Activated CD4-positive, alpha-beta memory T cell treated with anti-CD3 and anti-CD28 coated beads, Interleukin-2, amount 10 ng/mL, durations not matched to agents 7 days and 5 days (primary cell): ENCODE data around the gene ADAMTS7. TPM values are rescaled to one million over a fixed set of nuclear protein-coding genes. Genes with fewer than 3 reads are reported as not detected.
"Not testable (repeated sequence)": the region's sequence is repeated elsewhere in the genome, so short reads cannot be mapped to it uniquely, and the experiment has no call there.

ENCODE experiments used
- CTCF ChIA-PET: fragments of 350-600 bp; sonication (Branson Sonifier 250); formaldehyde crosslinking; loops from one replicate; lab custom pipeline; 2021; ENCODE audit warnings: antibody characterized with exemption, inconsistent platforms; lab: Charles Lee
- POLR2A ChIA-PET: fragments of 350-600 bp; sonication (Branson Sonifier 250); formaldehyde crosslinking; loops from one replicate; lab custom pipeline; 2021; ENCODE audit warnings: antibody characterized with exemption; lab: Charles Lee
- DNase-seq: peaks from one replicate; pipeline ENCODE4 v3.0.0-alpha.2; 2020
- H3K27ac Mint-ChIP-seq: one replicate; pipeline ENCODE4 v1.8.0; 2021; ENCODE audit warnings: mild to moderate bottlenecking, mixed read lengths
- H3K27me3 Mint-ChIP-seq: one replicate; pipeline ENCODE4 v1.8.0; 2021; ENCODE audit warnings: mixed read lengths
- H3K36me3 Mint-ChIP-seq: one replicate; pipeline ENCODE4 v1.8.0; 2021; ENCODE audit warnings: low read depth, mixed read lengths
- H3K4me1 Mint-ChIP-seq: one replicate; pipeline ENCODE4 v1.8.0; 2021; ENCODE audit warnings: mixed read lengths
- H3K4me3 Mint-ChIP-seq: one replicate; pipeline ENCODE4 v1.8.0; 2021; ENCODE audit warnings: mild to moderate bottlenecking, mixed read lengths
- H3K9me3 Mint-ChIP-seq: one replicate; pipeline ENCODE4 v1.8.0; 2021; ENCODE audit warnings: mixed read lengths
- total RNA-seq, 2 experiments: library from RNA; stranded (reverse); gene quantifications; one replicate each; pipeline ENCODE4 v1.2.3, GENCODE V29; 2021

ADAMTS7 gene
- total RNA-seq, 2 experiments from 2014 or later: 0.35 to 0.43 TPM

GRCh38 chr15:78755900-78756591, 55.2 kb downstream of the ADAMTS7 start:
- POLR2A ChIA-PET, H3K27me3 Mint-ChIP-seq, H3K36me3 Mint-ChIP-seq, H3K4me3 Mint-ChIP-seq, CTCF ChIA-PET, H3K9me3 Mint-ChIP-seq, H3K27ac Mint-ChIP-seq: not testable (repeated sequence)
- H3K4me1 Mint-ChIP-seq: peaks cover 13% of the 10 kb centered on the region
- peak; percentile 59 for DNase-seq

- CTCF ChIA-PET: interaction anchor here (1.1 kb wide), 1 partner anchor 116 kb away, joined by 3 read pairs; no protein-coding TSS in a partner anchor
- H3K4me1 Mint-ChIP-seq: peaks cover 14% of the 10 kb centered on the region
- DNase-seq, H3K9me3 Mint-ChIP-seq, POLR2A ChIA-PET, H3K27ac Mint-ChIP-seq, H3K36me3 Mint-ChIP-seq, H3K27me3 Mint-ChIP-seq, H3K4me3 Mint-ChIP-seq: not testable (repeated sequence)
These were observed 56.5 kb downstream of the ADAMTS7 start for GRCh38 chr15:78754637-78755280.

GRCh38 chr15:78753751-78754535, 57.3 kb downstream of the ADAMTS7 start:
- POLR2A ChIA-PET, DNase-seq, H3K27me3 Mint-ChIP-seq, H3K27ac Mint-ChIP-seq, H3K9me3 Mint-ChIP-seq, H3K36me3 Mint-ChIP-seq, H3K4me3 Mint-ChIP-seq: not testable (repeated sequence)
- H3K4me1 Mint-ChIP-seq: peaks cover 14% of the 10 kb centered on the region
- CTCF ChIA-PET: interaction anchor here (1.1 kb wide), 1 partner anchor 115 kb away, joined by 3 read pairs; no protein-coding TSS in a partner anchor

- H3K4me3 Mint-ChIP-seq, H3K27me3 Mint-ChIP-seq, H3K9me3 Mint-ChIP-seq, DNase-seq, H3K27ac Mint-ChIP-seq, POLR2A ChIA-PET, H3K36me3 Mint-ChIP-seq, CTCF ChIA-PET: not testable (repeated sequence)
- peaks cover 14% of the 10 kb centered on the region for H3K4me1 Mint-ChIP-seq
These were observed 58.0 kb downstream of the ADAMTS7 start for GRCh38 chr15:78753359-78753659.

GRCh38 chr15:78752492-78753358, 58.5 kb downstream of the ADAMTS7 start:
- H3K27me3 Mint-ChIP-seq: no peaks in the 10 kb centered on the region
- no peak for DNase-seq
- H3K9me3 Mint-ChIP-seq: no peaks in the 10 kb centered on the region
- H3K4me3 Mint-ChIP-seq: no peak overlapping the region
- H3K27ac Mint-ChIP-seq: no peak overlapping the region
- ChIA-PET CTCF (interaction anchor here (0.6 to 1.7 kb wide), 3 partner anchors 7 to 131 kb away, joined by 3 to 19 read pairs (median 4); no protein-coding TSS in a partner anchor), POLR2A (no interaction called here)
- H3K4me1 Mint-ChIP-seq: peaks cover 14% of the 10 kb centered on the region
- no peaks in the 10 kb centered on the region for H3K36me3 Mint-ChIP-seq

GRCh38 chr15:78751602-78751979, 59.7 kb downstream of the ADAMTS7 start:
- no peak overlapping the region for H3K4me3 Mint-ChIP-seq
- CTCF ChIA-PET: interaction anchor here (1.0 to 2.3 kb wide), 11 partner anchors 8 to 444 kb away, joined by 3 to 19 read pairs (median 3); no protein-coding TSS in a partner anchor
- no peak overlapping the region for H3K27ac Mint-ChIP-seq
- H3K27me3 Mint-ChIP-seq: no peaks in the 10 kb centered on the region
- no peak for DNase-seq
- H3K36me3 Mint-ChIP-seq: no peaks in the 10 kb centered on the region
- no peaks in the 10 kb centered on the region for H3K9me3 Mint-ChIP-seq
- peaks cover 5% of the 10 kb centered on the region for H3K4me1 Mint-ChIP-seq
- POLR2A ChIA-PET: no interaction called here

- not testable (repeated sequence) for H3K36me3 Mint-ChIP-seq
These were observed 60.2 kb downstream of the ADAMTS7 start for GRCh38 chr15:78750974-78751601.

GRCh38 chr15:78750566-78750965, 60.7 kb downstream of the ADAMTS7 start:
- DNase-seq: no peak
- CTCF ChIA-PET: interaction anchor here (1.0 to 2.3 kb wide), 10 partner anchors 10 to 443 kb away, joined by 3 to 19 read pairs (median 4); no protein-coding TSS in a partner anchor
- POLR2A ChIA-PET: no interaction called here
- no peaks in the 10 kb centered on the region for H3K27me3 Mint-ChIP-seq
- H3K9me3 Mint-ChIP-seq: no peaks in the 10 kb centered on the region
- no peak overlapping the region for H3K27ac Mint-ChIP-seq
- peaks cover 5% of the 10 kb centered on the region for H3K4me1 Mint-ChIP-seq
- H3K36me3 Mint-ChIP-seq: no peaks in the 10 kb centered on the region
- H3K4me3 Mint-ChIP-seq: no peak overlapping the region

More at GRCh38 chr15:78750974-78751601, 60.2 kb downstream of the ADAMTS7 start:
- H3K27me3 Mint-ChIP-seq, H3K4me1 Mint-ChIP-seq, H3K4me3 Mint-ChIP-seq, POLR2A ChIA-PET, H3K9me3 Mint-ChIP-seq, H3K27ac Mint-ChIP-seq: not testable (repeated sequence)
- peak; percentile 93 for DNase-seq
- CTCF ChIA-PET: interaction anchor here (1.0 to 2.3 kb wide), 11 partner anchors 9 to 443 kb away, joined by 3 to 19 read pairs (median 3); no protein-coding TSS in a partner anchor

GRCh38 chr15:78749831-78750230, 61.4 kb downstream of the ADAMTS7 start:
- H3K27me3 Mint-ChIP-seq: no peaks in the 10 kb centered on the region
- H3K27ac Mint-ChIP-seq: no peak overlapping the region
- POLR2A ChIA-PET: no interaction called here

GRCh38 chr15:78747877-78748276, 63.4 kb downstream of the ADAMTS7 start:
- H3K9me3 Mint-ChIP-seq, H3K27me3 Mint-ChIP-seq, H3K36me3 Mint-ChIP-seq, DNase-seq, H3K4me3 Mint-ChIP-seq, H3K4me1 Mint-ChIP-seq, POLR2A ChIA-PET, H3K27ac Mint-ChIP-seq: not testable (repeated sequence)
- CTCF ChIA-PET: interaction anchor here (1.8 kb wide), 1 partner anchor 9 kb away, joined by 7 read pairs; no protein-coding TSS in a partner anchor

More at GRCh38 chr15:78749831-78750230, 61.4 kb downstream of the ADAMTS7 start:
- H3K9me3 Mint-ChIP-seq: no peaks in the 10 kb centered on the region
- H3K36me3 Mint-ChIP-seq: no peaks in the 10 kb centered on the region
- no peak for DNase-seq
- peaks cover 5% of the 10 kb centered on the region for H3K4me1 Mint-ChIP-seq
- CTCF ChIA-PET: interaction anchor here (1.5 to 2.3 kb wide), 3 partner anchors 9 to 131 kb away, joined by 6 to 8 read pairs (median 7); no protein-coding TSS in a partner anchor
- H3K4me3 Mint-ChIP-seq: no peak overlapping the region

GRCh38 chr15:78741674-78742073, 69.6 kb downstream of the ADAMTS7 start:
- POLR2A ChIA-PET, H3K9me3 Mint-ChIP-seq, H3K27ac Mint-ChIP-seq, H3K4me3 Mint-ChIP-seq, H3K36me3 Mint-ChIP-seq, H3K27me3 Mint-ChIP-seq: not testable (repeated sequence)
- peak; percentile 15 for DNase-seq
- CTCF ChIA-PET: interaction anchor here (1.2 to 4.2 kb wide), 5 partner anchors 10 to 442 kb away, joined by 3 to 19 read pairs (median 6); partner anchors contain the start of gene SKIC8
- H3K4me1 Mint-ChIP-seq: peaks cover 16% of the 10 kb centered on the region

GRCh38 chr15:78740904-78741274, 70.4 kb downstream of the ADAMTS7 start:
- no peaks in the 10 kb centered on the region for H3K36me3 Mint-ChIP-seq
- H3K9me3 Mint-ChIP-seq: no peaks in the 10 kb centered on the region
- H3K27ac Mint-ChIP-seq: no peak overlapping the region
- ChIA-PET POLR2A (no interaction called here), CTCF (interaction anchor here (1.0 to 4.2 kb wide), 9 partner anchors 8 to 441 kb away, joined by 3 to 19 read pairs (median 6); partner anchors contain the start of genes CHRNA5 and SKIC8)
- DNase-seq: peak; percentile 2
- H3K4me1 Mint-ChIP-seq: peaks cover 16% of the 10 kb centered on the region
- peaks cover 3% of the 10 kb centered on the region for H3K27me3 Mint-ChIP-seq
- no peak overlapping the region for H3K4me3 Mint-ChIP-seq
